ENCODE measurements around the gene RASSF3.
"Not testable (repeated sequence)": the region's sequence is repeated elsewhere in the genome, so short reads cannot be mapped to it uniquely, and the experiment has no call there.

RASSF3 gene

GRCh38 chr12:64633940-64634337 is 23.6 kb downstream of the RASSF3 start:
- no peak for DNase-seq (ENCODE audit: low spot score)

DNA sequence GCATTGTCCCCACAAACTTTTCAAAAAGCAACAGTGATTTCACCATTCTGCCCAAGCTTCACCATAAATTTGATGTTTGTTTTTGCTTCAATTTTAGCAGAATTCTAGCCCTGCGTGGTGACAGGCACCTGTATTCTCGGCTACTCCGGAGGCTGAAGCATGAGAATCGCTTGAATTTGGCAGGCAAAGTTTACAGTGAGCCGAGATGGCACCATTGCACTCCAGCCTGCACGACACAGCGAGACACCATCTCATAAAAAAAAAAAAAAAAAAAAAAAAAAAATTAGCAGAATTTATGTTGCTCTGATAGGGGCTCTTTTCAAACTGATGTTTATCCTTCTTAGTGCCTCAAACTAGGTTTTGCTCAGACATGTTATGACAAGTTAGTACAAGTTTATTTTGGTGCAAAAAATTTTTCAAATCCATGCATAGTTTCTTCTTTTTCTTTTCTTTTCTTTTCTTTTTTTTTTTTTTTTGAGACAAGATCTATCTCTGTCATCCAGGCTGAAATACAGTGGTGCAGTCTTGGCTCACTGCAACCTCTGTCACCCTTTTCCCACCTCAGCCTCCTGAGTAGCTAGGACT is 24.3 kb downstream of the RASSF3 start:
- no peak for DNase-seq (ENCODE audit: low spot score)

GRCh38 chr12:64635356-64635998 is 25.2 kb downstream of the RASSF3 start:
- DNase-seq (ENCODE audit: low spot score) = no peak

DNA sequence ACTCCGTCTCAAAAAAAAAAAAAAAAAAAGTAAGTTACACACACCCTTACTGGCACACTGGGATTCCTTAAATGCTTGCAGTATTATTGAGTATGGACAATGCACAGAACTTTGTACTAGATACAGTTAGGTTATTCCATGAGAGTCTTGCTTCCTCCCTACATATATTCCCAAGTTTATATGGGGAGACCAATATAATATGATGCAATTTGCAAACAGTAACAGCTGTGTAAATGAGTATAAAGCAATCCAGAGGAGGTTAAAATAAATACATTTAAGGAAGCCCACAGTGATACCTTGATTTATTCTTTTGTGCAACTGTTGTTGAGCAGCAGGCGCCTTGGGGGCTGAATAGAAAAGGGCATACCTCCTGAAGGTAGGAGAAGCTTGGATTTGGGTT is 26.6 kb downstream of the RASSF3 start:
- no peak for DNase-seq (ENCODE audit: low spot score)

GRCh38 chr12:64639466-64639865 is 29.2 kb downstream of the RASSF3 start:
- no peak for DNase-seq (ENCODE audit: low spot score)

DNA sequence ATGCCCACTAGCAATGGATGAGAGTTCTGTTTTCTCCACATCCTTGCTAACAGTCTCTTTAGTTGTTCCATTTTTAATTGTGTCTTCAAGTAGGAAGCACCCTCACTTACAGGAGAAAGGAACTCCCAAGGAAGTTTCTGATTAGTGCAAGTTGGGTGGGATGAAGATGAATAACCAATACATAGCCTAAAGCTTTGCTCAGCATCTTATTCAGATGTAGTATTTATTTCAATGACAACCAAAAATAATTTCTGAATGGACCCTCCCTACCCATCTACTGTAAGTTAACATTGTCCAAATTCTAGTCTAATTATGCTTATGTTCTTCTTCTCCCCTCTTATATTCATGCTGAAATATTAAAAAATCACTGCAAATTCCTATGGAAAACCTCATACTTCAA is 36.0 kb downstream of the RASSF3 start:
- no peak for DNase-seq (ENCODE audit: low spot score)

GRCh38 chr12:64649487-64649886 is 39.2 kb downstream of the RASSF3 start:
- DNase-seq (ENCODE audit: low spot score) = no peak

GRCh38 chr12:64650762-64651161 is 40.5 kb downstream of the RASSF3 start:
- DNase-seq (ENCODE audit: low spot score) = no peak

- no peak for DNase-seq (ENCODE audit: low spot score)
Measured at GRCh38 chr12:64652346-64652745, 42.1 kb downstream of the RASSF3 start.

GRCh38 chr12:64653123-64653522 is 42.8 kb downstream of the RASSF3 start:
- no peak for DNase-seq (ENCODE audit: low spot score)

GRCh38 chr12:64653907-64654306 is 43.6 kb downstream of the RASSF3 start:
- not testable (repeated sequence) for DNase-seq (ENCODE audit: low spot score)

DNA sequence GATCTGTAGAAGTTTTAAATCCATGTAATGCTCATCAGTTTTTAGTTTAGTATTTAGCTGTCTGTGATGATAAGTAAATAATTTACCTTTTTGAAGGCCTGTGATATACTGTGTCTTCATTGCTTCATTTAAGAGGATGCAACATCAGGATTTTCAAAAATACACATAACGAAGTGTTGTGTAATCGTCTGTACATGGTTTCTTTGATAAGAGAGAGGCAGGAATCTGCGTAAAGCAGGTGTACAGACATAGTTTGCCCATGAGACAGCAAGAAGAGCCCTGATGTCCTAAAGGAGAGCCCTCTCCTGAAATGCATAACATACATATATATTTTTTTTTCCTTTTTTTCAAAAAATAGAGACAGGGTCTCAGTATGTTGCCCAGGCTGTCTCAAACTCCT is 44.8 kb downstream of the RASSF3 start:
- no peak for DNase-seq (ENCODE audit: low spot score)

GRCh38 chr12:64656429-64656828 is 46.1 kb downstream of the RASSF3 start:
- DNase-seq (ENCODE audit: low spot score) = no peak

GRCh38 chr12:64658892-64659481 is 48.7 kb downstream of the RASSF3 start:
- DNase-seq (ENCODE audit: low spot score) = no peak

- no peak for DNase-seq (ENCODE audit: low spot score)
Measured at GRCh38 chr12:64660237-64661018, 50.1 kb downstream of the RASSF3 start.

- DNase-seq (ENCODE audit: low spot score) = no peak
Measured at GRCh38 chr12:64663015-64663414, 52.7 kb downstream of the RASSF3 start.

DNA sequence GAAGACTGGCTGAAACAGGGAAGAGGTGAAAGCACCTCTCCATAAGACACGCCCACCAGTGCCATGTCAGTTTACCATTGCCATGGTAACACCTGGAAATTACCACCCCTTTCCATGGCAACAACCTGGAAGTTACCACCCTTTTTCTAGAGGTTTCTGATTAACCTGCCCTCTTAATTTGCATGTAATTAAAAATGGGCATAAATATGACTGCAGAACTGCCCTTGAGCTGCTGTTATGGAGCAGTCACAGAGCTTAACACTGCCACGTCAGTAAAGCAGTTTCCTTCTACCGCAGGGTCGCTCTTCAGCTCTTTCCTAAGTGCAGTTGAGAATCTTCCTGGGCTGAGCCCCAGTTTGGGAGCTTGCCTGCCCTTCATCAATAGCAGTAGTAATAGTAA is 55.2 kb downstream of the RASSF3 start:
- DNase-seq (ENCODE audit: low spot score) = no peak

DNA sequence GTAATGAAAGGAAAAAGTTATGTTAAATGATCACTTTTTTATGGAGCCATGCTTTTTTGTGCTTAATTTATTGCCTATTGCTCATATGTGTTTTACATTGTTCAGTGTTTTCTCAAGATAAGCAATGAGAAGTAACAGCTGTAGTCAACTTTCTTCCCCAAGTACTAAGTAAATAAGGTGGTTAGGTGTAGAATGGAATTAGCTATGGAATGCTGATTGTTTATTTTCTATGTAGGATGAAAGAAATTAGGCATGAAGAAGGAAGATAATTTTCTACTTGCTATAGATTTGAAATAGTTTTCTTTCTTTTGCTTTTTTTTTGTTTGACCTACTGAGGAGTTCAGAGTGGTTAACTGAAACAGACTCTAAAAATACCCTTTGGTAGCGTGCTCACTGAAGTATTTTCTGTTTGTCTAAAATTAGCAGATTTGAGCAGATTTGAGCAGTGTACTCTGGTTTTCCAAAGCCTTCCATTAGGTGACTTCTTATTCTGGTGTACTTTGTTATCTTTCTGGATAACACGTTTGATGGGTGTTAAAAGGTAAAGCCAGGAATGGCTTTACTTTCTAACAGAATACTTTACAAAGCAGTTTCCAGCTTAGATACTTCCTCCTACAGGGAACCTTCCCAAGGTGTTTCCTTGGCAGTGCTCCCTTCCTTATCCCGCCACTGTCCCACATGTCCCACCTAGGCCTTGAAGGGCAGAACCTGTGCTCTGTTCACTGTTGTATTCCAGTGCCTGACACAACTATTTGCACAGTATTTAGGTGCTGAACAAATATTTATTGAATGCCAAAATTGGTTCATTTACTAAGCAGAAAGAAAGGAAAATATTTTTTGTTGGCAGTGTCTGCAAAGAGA is 56.0 kb downstream of the RASSF3 start:
- no peak for DNase-seq (ENCODE audit: low spot score)

DNA sequence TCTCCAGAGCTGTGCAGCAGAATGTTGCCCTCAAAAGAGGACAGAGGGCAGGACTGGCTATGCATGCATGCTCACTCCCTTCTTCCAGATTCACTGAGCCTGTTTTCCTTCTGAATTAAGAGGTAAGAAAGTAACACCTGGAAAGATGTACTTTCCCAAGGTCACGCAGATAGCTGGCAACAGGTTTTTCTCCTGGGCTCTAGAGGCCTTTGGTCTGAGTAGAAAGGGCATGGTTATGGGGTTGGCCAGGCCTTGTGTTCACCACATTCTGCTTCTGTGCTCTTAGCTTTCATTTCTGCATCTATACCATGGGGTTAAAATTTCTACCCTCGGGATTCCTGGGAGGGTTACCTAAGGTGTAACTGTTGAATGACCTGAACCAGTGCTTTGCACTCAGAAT is 57.5 kb downstream of the RASSF3 start:
- no peak for DNase-seq (ENCODE audit: low spot score)

- DNase-seq (ENCODE audit: low spot score) = peak; percentile 38
Measured at GRCh38 chr12:64669270-64669842, 59.1 kb downstream of the RASSF3 start.

- DNase-seq (ENCODE audit: low spot score) = no peak
Measured at GRCh38 chr12:64670019-64670418, 59.7 kb downstream of the RASSF3 start.

All from iPS-NIHi11 (cell line).